Right renal pelvis (tissue), 4 donors: ENCODE measurements around the gene RTF2. TPM values are rescaled to one million over a fixed set of nuclear protein-coding genes. Genes with fewer than 3 reads are reported as not detected.
"Not testable (repeated sequence)": the region's sequence is repeated elsewhere in the genome, so short reads cannot be mapped to it uniquely, and the experiment has no call there.

Experiments
- DNase-seq, 4 donors: peaks; one replicate each; pipeline ENCODE4 v3.0.0-alpha.2; 2013; ENCODE audit warnings: low read depth in 4 of 4, low spot score in 3 of 4, missing footprints in 1 of 4
- polyA plus RNA-seq, 4 donors: library from polyadenylated mRNA; unstranded; fragments of 120-200 nt; gene quantifications; one replicate each; pipeline ENCODE4 v1.2.1, GENCODE V29; 2013; ENCODE audit not compliant: insufficient read length in 4 of 4

The RTF2 gene
- polyA plus RNA-seq, 4 donors, result 118 to 134 (median 123) TPM

DNA sequence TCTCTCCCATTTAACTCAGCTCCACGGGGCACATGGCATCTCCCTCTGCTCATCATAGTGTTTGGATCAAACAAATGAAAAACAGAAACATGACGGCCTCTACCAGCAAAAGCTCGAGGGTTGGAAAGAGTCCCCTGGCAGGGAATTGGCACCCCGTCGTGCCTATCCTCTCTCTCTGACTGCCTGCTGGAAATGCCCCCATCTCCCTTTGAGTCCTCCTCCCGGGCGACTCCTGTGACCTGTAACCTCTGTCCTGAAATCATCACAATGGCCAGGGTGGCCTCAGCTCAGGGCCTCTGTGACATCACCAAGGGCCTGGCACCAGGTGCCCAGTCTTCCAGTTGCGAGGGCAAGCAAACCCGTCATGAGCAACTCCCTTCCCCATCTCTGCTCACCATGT, 64.5 kb downstream of the RTF2 start, which contains the start of gene FAM209B:
TSS of gene FAM209B (plus strand) at position 301 of the 400 bp plus-strand sequence. CDS start at position 397, 96 bp downstream.
- not testable (repeated sequence) for DNase-seq

DNA sequence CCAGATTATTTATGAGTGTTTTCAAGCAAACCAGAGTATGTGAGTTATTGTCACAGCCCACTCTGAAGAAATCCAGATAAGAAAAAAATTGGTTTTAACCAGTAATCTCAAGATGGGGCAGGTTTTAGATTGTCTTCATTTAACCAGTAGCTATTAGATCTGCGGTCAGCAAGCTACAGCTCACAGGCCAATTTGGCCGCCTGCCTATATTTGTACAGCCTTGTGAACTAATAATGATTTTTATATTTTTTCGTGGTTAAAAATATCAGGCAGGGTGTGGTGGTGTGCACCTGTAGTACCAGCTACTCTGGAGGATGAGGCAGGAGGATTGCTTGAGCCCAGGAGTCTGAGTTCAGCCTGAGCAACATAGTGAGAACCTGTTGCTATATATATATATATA, 69.6 kb downstream of the RTF2 start:
- no peak for DNase-seq

DNA sequence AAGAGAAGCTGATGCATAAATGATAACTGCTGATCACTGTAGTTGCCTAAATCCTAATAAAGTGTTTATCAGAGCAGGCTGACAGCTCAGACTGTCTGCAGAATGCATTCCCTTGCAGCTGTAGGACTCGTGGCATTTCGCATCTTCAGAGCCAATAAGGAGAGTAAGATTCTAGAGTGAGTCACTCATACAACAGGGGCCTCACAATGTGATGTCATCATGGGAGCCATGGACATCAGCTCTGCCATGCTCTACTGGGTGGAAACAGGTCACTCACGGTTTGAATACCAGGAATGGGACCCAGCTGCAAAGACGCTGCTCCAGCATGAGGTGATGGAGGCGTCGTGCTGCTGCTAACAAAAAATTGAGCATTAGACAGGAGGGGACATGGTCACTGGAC, 72.0 kb downstream of the RTF2 start:
- no peak for DNase-seq

DNA sequence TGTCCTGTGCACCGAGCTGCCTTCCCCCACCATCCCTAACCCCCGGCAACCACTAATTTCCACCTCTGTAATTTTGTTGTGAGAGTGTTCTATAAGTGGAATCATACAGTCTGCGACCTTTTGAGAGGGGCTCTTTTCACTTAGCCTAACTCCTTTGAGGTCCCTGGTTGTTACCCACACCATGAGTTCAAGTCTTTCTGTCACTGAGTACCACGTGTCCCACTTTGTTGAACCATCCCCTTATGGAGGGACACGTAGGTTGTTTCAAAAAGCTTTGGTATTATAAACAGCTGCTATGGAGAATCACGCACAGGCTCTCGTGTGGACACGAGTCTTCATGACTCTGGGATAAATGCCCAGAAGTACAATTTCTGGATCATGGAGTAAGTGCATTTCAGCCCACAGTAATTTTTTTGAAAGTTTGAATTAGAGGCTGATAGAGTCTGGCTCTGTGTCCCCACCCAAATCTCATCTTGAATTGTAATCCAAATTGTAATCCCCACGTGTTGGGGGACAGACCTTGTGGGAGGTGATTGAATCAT, 74.1 kb downstream of the RTF2 start:
- no peak for DNase-seq

DNA sequence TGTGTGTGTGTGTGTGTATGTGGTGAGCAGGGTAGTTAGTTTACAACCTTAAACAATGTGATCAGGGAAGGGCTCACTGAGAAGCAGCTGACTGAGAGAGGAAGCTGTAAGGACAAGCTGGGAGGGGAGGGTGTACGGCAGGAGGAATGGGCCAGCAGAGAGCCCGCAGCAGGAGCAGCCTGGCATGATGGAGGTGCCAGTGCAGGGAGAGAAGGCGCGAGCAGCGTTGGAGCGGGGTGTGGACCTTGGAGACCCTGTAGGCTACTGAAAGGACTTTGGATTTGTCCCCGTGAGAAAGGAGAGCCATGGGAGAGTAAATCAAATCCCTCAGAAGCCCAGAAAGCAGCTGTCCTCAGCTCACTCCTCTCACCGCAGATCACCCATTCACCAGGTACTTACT, 83.1 kb downstream of the RTF2 start:
- DNase-seq, result no peak

DNA sequence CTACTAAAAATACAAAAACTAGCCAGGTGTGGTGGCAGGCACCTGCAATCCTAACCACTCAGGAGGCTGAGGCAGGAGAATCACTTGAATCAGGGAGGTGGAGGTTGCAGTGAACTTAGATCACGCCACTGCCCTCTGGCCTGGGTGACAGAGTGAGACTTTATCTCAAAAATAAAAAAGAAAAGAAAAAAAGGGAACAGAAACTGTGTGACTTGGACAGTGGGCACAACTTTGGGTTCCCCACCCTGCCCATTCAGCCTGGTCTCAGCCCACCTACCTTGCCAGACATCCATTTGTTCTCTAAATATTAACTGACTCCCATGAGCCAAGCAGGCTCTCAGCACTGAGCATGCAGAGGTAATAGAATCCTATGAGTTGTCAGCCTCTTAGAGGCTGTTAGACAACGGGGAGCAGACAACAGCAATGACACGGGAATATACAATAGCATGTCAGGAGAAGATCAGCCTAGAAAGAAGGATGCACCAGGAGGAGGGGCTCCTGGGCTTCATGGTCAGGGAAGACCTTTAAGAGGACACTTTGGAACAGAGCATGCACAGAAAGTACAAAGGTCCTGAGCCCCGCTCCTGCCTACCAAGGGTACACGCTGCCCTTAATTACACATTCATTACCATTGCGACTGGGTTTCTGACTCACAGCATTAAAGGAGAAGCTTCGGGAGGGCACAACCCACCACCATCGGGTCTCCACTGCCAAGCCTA, 84.6 kb downstream of the RTF2 start:
- no peak for DNase-seq

DNA sequence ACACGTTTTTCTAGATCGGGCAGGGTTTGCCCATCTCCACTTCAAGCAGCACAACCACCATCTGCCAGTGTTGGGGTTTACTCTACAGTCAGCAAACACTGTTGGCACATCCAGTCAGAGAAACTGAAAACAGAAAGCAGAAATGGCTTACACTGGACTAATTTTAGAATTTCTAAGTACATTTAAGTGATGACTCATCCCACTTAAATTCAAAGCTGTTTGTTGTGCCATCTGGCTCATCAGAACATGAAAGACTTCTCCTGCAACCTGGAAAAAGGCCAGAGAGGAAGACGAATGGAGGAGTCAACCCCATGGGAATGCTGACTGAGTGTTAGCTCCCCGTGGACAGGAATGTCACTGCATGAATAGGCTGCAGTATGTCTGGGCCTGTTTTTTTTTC, 86.4 kb downstream of the RTF2 start:
- DNase-seq, result no peak

DNA sequence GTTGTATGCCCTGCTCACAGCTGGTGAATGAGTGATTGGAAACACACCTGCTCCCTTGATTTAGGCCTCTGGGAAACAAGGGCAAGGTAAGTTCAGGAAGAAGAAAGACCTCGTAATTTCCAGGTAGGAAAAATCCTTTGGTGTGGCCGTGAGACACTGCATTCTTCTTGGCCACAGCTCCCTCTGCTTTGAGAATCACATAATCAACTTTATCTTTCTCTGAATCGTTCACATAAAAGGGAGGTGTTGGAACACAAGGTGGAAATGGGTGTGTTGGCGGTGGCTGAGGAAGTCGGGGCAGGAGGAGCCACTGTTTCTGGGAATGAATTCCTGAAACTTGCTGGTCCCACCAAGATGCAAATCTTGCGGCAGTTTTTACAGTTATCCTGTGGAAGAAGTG, 90.5 kb downstream of the RTF2 start:
- no peak for DNase-seq

DNA sequence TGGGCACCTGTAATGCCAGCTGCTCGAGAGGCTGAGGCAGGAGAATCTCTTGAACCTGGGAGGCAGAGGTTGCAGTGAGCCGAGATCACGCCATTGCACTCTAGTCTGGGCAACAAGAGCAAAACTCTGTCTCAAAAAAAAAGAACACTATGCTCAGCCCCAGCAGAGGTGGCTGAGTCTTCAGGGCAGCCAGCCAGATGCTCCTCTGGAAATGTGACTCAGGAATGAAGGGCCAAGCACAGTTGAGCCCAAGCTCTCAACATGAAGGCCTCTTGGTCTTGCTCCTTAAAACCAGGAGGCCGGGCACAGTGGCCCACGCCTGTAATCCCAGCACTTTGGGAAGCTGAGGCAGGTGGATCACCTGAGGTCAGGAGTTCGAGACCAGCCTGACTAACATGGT, 96.1 kb downstream of the RTF2 start:
- not testable (repeated sequence) for DNase-seq

DNA sequence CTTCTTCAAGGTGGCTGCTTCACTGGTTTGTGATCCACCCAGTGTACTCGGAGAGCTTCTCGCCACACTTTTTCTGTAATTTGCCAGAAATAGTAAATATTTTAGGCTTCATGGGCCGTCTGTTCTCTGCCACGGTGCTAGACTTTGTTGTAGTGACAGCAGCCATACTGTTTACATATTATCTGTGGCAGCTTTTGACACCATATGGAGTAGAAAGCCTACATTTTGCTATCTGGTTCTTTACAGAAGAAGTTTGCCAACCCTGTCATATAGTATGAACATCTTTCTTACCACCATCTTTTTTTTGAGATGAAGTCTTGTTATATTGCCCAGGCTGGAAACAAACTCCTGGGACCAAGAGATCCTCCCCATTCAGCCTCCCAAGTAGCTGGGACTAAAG, 97.1 kb downstream of the RTF2 start:
- DNase-seq, result no peak

DNA sequence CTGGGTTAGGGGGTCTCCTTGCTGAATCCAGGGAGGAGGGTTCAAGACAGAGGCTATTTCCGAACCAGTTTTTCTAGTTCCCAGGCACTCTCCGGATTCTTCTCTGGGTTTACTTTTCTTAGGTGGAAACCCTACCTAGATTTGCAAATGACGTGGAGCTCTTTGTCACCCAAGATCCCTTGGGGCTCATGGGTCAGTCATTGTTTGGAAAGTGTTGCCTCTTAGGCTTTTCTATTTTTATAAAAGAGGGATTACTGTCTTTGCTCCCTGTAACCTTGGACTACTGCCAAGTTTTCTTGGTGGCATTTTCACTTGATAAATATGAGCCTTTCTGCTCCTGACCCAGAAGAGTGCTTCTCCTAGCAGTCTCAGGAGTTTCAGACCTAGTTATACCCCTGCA, 98.2 kb downstream of the RTF2 start:
- no peak for DNase-seq

Other genes starting within 250 kb of the RTF2 start
- gene MC3R, start 219.9 kb upstream of the RTF2 start, polyA plus RNA-seq, result not detected
- gene FAM210B, start 109.7 kb upstream of the RTF2 start, polyA plus RNA-seq, result 10 to 100 TPM; 40.3 to 48.2 (median 44.6) TPM
- gene AURKA, start 76.4 kb upstream of the RTF2 start, polyA plus RNA-seq, result 10 to 100 TPM; 13.5 to 16.9 (median 15.4) TPM
- 10 to 100 TPM; 37.2 to 48.8 (median 44.4) TPM for gene CSTF1, start 76.0 kb upstream of the RTF2 start, polyA plus RNA-seq
- gene CASS4, start 56.4 kb upstream of the RTF2 start, polyA plus RNA-seq, result 1 to 10 TPM; 2.8 to 3.9 (median 3.6) TPM
- gene FAM209A, start 56.1 kb downstream of the RTF2 start, polyA plus RNA-seq, result under 1 TPM; 0.30 to 0.89 (median 0.57) TPM
- under 1 TPM in 2 of 4 donors, not detected in 2; 0.25 to 0.39 TPM for gene FAM209B, start 64.6 kb downstream of the RTF2 start, polyA plus RNA-seq
- gene TFAP2C, start 160.7 kb downstream of the RTF2 start, polyA plus RNA-seq, result 1 to 10 TPM in 2 of 4 donors, under 1 TPM in 2; 0.82 to 1.3 (median 1.1) TPM